COLO829 (cell line): ENCODE results near the gene FAM114A1.

Experiments
- DNase-seq: peaks from one replicate; pipeline ENCODE4 v3.0.0; 2012; ENCODE audit warnings: low spot score

Gene FAM114A1

DNA sequence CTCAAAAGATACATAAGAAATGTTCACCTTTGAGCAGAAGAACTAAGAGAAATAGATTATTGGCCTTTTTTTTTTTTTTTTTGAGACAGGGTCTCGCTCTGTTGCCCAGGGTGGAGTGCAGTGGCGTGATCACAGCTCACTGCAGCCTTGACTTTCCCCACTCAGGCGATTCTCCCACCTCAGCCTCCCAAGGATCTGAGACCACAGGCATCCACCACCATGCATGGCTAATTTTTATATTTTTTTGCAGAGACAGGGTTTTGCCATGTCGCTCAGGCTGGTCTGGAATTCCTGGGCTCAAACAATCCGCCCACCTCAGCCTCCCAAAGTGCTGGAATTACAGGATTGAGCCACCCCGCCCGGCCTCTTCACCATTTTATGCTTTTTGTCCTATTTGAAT lies 8.1 kb upstream of the FAM114A1 start:
- DNase-seq, result no peak

GRCh38 chr4:38860788-38861424 lies 6.7 kb upstream of the FAM114A1 start:
- no peak for DNase-seq

DNA sequence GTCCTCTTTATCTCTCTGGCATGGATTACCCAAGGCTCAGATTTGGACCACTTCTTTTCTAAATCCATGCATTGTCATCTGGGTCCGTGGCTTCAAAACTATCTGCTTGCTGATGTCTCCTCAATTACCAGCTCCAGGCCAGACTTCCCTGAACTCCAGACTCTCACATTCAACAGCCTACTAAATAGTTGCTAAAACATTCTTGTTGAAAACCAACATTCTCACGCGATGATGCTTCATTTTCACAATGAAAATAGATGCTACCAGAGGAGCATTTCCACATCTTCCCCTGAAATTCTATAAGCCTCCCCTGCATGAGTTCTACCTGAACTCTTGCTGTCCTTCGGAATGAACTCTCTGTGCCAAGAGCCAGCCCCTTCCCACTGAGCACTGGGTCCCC lies 5.8 kb upstream of the FAM114A1 start:
- DNase-seq, result no peak

DNA sequence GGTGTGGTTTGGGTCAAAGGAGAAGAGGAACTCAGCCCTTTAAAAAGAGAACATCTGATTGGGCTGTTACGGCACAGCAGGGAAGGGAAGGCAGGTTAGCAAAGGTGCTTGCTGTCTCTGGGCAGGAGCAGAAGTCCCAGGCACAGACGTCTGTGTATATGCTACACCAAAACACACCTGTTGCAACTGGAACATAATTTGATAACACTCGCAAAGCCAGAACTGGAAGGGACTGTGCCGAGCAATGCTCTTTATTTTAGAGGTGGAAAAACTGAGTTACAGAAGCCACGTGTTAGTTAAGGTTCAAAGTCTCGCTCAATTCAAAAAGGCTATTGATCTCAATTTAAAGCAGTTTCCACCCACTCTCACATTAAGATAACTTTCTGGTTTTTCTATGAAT lies 2.2 kb upstream of the FAM114A1 start:
- no peak for DNase-seq

- DNase-seq, result no peak
These were observed 581 bp upstream of the FAM114A1 start for GRCh38 chr4:38866973-38867477.

DNA sequence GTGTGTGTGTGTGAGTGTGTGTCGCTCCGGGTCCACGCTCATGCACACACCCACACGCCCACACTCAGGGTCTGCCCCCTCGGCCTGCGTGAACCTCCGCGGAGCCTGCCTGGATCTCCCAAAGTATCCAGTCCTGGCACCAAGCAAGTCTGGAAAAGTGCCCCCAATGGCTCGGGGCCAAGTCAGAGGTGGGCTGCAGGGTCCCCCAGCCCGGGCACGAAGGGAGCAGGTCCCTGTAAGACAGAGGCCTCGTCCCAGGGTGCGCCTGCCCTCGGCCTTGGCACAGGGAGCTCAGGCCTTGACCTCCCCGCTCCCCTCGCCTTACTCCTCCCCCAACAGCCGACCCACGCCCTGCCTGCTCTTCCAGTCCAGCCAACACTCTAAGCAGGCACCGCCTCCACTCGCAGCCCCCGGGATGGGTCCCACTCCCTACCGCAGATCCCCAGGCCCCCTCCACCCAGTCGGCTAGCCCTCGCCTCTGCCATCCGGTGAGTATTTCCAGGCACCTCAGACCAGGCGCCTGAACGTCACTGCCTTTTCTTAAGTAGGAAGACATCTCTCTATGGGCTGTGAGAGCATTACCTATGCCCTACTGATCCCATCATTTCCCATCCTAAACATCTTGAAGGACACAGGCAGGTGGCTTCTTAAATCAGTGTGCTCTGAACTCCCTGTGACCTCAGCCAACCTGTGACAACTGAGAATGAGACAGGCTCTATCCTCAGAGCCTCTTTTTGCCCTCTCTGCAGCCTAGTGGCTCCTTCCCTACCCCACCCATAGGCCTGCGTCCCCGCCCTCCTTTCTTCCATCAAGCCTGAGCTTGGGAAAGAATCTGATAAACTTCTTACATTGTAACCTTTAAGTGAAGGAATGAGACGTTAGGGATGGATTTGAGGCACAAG lies 704 bp downstream of the FAM114A1 start:
- no peak for DNase-seq

- no peak for DNase-seq
These were observed 1.9 kb downstream of the FAM114A1 start for GRCh38 chr4:38869511-38869910.

DNA sequence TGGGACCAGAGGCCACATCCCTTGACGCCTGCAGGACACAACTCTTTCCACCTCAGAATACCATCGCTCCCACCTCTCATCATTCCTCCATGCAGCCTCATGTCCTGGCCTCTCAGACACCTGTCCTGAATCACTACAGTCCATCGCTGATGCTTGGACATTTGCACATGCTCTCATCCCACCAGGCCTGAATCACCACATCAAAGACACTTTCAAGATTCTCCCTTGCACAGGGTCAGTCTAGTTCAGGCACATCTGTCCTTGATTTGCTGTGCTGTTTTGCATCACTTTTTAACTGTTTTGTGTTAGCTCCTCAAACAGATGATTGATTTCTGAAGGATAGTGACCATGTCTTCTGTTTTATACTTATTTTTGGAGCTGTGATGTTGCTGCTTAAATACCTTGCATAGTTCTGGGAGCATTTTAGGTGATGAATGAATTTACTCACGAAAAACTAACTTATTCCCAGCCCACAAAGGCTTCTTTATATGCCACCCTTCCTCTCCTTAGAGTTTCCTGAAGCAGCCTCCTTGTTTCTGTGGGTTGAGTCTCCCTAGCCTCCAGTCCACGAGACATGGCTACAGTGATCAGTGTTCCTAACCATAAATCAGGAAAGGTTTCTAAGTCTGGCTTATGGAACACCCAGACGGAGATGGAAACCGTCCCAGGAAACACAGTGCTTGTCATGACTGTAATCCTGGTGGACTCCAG lies 2.6 kb downstream of the FAM114A1 start:
- peak; percentile 54 for DNase-seq

- no peak for DNase-seq
These were observed 4.0 kb downstream of the FAM114A1 start for GRCh38 chr4:38871593-38871992.

DNA sequence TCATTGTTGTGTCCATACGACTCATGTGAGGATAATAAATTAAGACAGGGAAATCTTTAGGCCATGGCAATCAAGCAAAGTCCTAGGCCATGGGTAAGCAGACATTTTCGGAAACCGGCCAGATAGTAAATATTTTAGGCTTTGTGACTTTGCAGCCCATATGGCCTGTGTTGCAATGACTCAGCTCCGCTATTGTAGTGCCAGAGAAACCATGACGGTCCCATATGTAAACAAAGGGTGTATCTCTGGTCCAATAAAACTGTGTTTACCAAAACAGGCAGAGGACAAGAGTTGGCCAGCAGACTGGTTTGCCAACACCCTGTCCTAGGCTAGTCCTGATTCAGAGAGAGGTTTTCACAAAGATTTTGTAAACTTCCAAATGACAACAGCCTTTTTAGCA lies 5.0 kb downstream of the FAM114A1 start:
- no peak for DNase-seq

DNA sequence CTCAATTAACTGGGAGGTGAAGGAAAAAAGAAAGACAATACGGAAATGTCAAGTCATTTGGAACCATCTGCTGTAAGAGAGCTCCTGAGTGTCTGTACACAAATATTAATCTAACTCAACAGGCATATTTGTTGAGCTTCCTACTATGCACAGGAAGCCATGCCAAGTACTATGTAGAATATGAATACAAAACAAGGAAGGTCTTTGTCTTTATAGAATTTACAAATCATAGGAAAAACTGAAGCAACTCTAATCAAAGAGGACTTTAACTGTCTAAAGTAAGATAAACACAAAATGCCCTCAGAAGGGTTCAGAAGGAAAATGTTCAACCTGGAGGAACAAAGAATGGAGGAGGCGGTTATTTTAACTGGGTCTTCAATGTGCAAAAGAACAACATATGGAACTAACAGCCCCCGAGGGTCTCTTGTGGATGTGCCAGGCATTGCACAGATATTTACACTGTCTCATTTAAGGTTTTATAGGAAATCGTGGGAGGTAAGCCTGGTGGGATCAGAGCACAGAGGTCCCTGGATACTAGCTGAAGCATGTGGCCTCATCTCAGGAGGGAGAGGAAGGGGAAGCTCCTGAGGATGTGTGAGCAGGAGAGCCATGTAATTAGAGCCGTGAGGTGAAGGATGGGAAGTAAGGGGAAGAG lies 5.8 kb downstream of the FAM114A1 start:
- no peak for DNase-seq

GRCh38 chr4:38876636-38877035 lies 9.0 kb downstream of the FAM114A1 start:
- DNase-seq, result no peak

DNA sequence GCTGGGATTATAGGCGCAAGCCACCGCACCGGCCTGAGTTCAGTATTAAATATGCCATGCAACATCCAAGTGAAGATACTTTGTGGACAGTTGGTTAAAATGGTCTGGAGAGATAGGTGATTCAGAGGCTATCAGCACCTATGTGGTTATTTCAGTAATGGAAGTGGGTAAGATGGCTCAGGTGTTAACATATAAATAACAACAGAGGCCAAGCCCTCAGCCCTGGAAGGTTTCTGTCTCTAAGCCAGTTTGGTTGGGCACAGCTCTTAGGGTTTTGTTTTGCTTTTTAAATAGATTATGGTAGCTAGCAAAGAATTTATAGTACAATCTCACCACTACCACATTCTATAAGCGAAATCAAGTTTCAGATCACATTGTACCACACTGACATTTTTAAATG lies 16.6 kb downstream of the FAM114A1 start:
- no peak for DNase-seq

DNA sequence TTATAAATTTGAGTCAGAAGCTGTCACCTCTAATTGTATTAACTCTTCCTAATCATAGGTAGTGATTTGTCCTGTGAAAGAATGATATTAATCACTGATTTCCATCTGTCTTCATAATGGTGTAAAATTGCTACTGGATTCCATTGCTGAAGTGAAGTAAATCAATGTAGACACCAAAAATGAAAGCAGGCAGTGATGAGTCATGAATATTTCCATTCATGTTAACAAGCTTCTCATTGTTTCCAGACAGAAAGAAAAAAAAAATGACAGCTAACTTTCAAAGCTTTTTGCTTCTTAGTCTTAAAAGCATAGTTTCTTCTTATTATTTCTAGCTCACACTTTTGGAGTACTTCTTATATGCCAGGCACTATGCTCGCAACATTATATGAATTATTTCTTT lies 21.5 kb downstream of the FAM114A1 start:
- DNase-seq, result peak; percentile 85

DNA sequence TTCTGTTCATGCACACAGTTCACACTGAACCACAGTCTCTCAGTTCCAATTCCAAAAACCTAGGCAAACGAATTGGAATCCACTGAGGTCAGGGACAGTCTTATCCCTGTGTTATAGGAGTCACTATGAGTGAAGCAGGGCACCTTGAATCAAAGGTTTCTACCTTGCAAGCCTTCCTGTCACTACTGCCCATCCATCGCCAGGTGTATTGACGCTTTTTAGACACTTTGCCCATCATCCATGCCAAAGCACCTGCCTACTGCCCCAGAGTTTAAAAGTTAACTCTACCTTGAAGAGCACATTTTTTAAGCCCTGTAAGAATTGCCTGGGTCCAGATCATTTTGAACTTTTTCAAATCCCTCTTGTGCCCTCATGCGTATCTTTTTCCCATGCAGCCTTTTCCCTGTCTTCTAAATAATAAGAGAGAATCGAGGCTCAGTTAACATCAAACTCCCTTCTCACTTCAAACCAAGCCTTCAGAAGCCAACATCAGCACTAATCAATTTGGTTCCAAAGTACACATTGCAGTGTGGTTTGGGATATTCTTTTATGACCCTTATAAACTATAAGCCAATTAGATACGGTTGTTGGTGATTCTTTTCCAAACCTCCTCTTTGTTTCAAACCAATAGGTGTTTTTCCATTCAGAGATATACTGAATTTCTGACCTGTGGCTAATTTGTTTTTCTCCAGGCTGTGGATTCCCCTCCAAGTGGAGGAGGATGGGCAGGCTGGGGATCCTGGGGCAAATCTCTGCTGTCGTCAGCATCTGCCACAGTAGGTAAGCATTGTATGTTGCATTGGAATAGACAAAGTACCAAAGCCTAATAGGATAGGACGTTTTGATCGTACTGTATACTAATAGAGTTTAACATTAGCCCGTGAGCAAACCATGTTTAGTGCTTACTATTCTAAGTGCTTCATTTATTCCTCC lies 23.7 kb downstream of the FAM114A1 start:
- DNase-seq, result no peak

DNA sequence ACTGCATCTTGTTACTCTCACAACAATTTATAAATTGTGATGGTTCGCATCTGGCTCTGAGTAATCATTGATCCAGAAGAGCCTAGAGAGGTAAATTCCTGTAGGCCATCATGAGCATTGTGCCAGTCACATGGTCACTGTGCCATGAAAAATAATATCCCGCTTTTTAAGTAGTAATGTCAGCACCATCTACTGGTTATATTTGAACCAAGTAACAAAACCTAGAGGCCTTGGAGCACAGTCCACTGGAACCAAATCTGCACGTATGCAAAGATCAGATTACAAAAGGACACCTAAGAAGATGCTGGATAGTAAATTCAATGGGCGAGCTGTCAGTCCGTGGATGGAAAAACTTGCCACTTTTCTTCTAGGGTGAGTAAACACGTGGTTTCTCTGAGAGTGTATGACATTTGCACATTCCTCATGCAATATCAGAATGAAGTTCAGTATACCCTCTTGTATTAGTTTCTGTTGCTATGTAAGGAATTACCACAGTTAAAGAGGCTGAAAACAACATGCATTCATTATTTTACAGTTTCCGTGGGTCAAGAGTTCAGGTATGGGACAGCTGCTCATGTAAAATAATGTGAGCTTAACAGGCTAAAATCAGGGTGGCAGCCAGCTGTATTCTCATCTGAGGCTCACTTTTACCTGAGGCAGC lies 26.8 kb downstream of the FAM114A1 start:
- no peak for DNase-seq

DNA sequence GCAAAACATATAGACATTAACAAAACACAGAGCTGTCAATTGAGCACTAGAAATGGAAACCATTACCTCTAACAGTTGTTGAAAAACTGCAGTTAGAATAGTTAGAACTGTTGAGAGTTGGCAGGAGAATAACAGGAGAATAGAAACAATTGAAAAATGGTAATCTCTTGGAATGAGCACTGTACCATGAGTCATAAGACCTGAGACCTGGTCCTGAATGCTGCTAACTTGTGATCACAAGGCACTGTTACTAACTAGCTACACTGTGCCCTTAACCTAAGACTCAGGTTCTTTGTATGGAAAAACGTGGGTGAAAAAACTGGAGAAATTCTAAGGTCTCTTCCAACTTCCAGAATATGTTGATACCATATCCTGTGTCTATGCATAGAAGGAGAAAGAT lies 29.3 kb downstream of the FAM114A1 start:
- no peak for DNase-seq

- DNase-seq, result no peak
These were observed 30.6 kb downstream of the FAM114A1 start for GRCh38 chr4:38898245-38898644.

DNA sequence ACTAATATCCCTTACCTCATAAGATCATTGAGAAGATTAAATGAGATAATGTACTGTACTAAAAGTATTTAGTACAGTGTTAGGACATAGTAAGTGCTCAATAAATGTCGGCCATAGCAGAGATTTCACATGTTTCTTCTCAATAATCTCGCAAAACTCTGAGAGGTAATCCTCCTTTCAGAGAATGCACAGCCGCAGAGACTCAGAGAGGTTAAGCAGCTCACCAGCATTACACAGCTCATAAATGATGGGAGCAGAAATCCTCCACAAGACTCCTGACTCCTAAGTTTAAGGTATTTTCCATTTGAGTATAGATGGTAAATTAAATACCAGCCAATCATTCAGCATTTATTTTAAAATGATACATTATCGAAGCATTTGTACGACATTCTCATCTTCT lies 34.6 kb downstream of the FAM114A1 start:
- no peak for DNase-seq

GRCh38 chr4:38902695-38903094 lies 35.1 kb downstream of the FAM114A1 start:
- DNase-seq, result peak; percentile 18
